HCT116 (cell line): ENCODE results near the gene HSPB3. TPM values are rescaled to one million over a fixed set of nuclear protein-coding genes. Genes with fewer than 3 reads are reported as not detected.

Experiments used
- ATAC-seq: fragments of 200-7000 bp; cut with Tn5 transposase; 2 replicates; pipeline ENCODE4 v1.9.1; 2020; ENCODE audit warnings: mild to moderate bottlenecking, moderate library complexity
- BruUV-seq: library from RNA; stranded (reverse); fragments of 400-500 nt; replicated peaks from 2 replicates; lab custom pipeline; 2021; lab: Mats Ljungman, UMichigan
- CTCF ChIA-PET: fragments of 300-600 bp; sonication (Branson Sonifier 250); formaldehyde crosslinking; loops from one replicate; lab custom pipeline; 2021; ENCODE audit warnings: antibody characterized with exemption; lab: Charles Lee
- POLR2A ChIA-PET: fragments of 300-600, 350-600 bp; sonication (Branson Sonifier 250); formaldehyde crosslinking; loops from one replicate; lab custom pipeline; 2021; ENCODE audit warnings: antibody characterized with exemption; lab: Charles Lee
- RAD21 ChIA-PET, 2 experiments: fragments of 300-600 bp; sonication (Branson Sonifier 250); formaldehyde crosslinking; loops; one replicate each; lab custom pipeline; 2023; ENCODE audit warnings: low total read pairs in 2 of 2; ENCODE audit not compliant: uncharacterized antibody in 2 of 2, unreplicated experiment in 2 of 2, low non-redundant PET in 1 of 2; lab: Charles Lee
- DNase-seq: peaks from one replicate; pipeline ENCODE4 v3.0.0-alpha.2; 2010; ENCODE audit warnings: low read depth, low spot score
- H2AFZ ChIP-seq: fragments of 200-600 bp; shearing (Covaris generic), sonication (generic); 2 replicates; pipeline ENCODE4 v1.6.1; 2017; ENCODE audit warnings: low read depth, mixed run types, mixed read lengths, antibody characterized with exemption, low read length; ENCODE audit not compliant: poor library complexity, severe bottlenecking
- H3K27ac ChIP-seq: 2 replicates; pipeline ENCODE4 v1.5.1; 2012; ENCODE audit warnings: low read depth, low read length
- H3K27me3 ChIP-seq: fragments of 200-600 bp; sonication (generic); 2 replicates; pipeline ENCODE4 v1.6.1; 2016; ENCODE audit warnings: mixed run types, low read length, mixed read lengths; ENCODE audit not compliant: insufficient read depth
- H3K36me3 ChIP-seq, 2 experiments: fragments of 200-500 bp in 1 of 2; fragments of 200-600 bp in 1 of 2; sonication (Bioruptor generic) in 1 of 2; sonication (generic) in 1 of 2; 2 replicates each; pipeline versions ENCODE4 v1.5.1 to v1.6.1; 2014 to 2016; ENCODE audit warnings: low read length in 2 of 2, inconsistent platforms in 1 of 2, mixed read lengths in 1 of 2, mixed run types in 1 of 2; ENCODE audit not compliant: insufficient read depth in 2 of 2, control insufficient read depth in 1 of 2
- H3K4me1 ChIP-seq, 2 experiments: fragments of 200-600 bp in 1 of 2; sonication (generic) in 1 of 2; 2 replicates each; pipeline versions ENCODE4 v1.5.1 to v1.6.1; 2012 to 2017; ENCODE audit warnings: low read length in 2 of 2, inconsistent platforms in 1 of 2, mild to moderate bottlenecking in 1 of 2, mixed read lengths in 1 of 2, mixed run types in 1 of 2, moderate library complexity in 1 of 2; ENCODE audit not compliant: insufficient read depth in 2 of 2, control insufficient read depth in 1 of 2
- H3K4me2 ChIP-seq: fragments of 200-600 bp; sonication (generic); 2 replicates; pipeline ENCODE4 v1.6.1; 2017; ENCODE audit warnings: mixed run types, low read length, mixed read lengths
- H3K4me3 ChIP-seq, 2 experiments: fragments of 200-600 bp in 1 of 2; sonication (generic) in 1 of 2; replicated peaks in 1 of 2; 2 replicates each; pipeline ENCODE4 v1.5.1; 2011 to 2016; ENCODE audit warnings: low read length in 2 of 2, control low read depth in 1 of 2, low read depth in 1 of 2, mild to moderate bottlenecking in 1 of 2, mixed read lengths in 1 of 2, mixed run types in 1 of 2
- H3K79me2 ChIP-seq: fragments of 200-600 bp; sonication (generic); 2 replicates; pipeline ENCODE4 v1.6.1; 2017; ENCODE audit warnings: mild to moderate bottlenecking, mixed run types, low read length, moderate library complexity, mixed read lengths; ENCODE audit not compliant: insufficient read depth
- H3K9ac ChIP-seq: fragments of 200-600 bp; sonication (generic); 2 replicates; pipeline ENCODE4 v1.6.1; 2016; ENCODE audit warnings: low read length, mixed read lengths
- H3K9me2 ChIP-seq: fragments of 200-600 bp; sonication (generic), shearing (Covaris generic); 2 replicates; pipeline ENCODE4 v1.6.1; 2017; ENCODE audit warnings: mixed run types, mild to moderate bottlenecking, moderate library complexity; ENCODE audit not compliant: insufficient read depth
- H3K9me3 ChIP-seq, 2 experiments: fragments of 200-500 bp in 1 of 2; fragments of 200-600 bp in 1 of 2; sonication (Bioruptor generic) in 1 of 2; sonication (generic) in 1 of 2; 2 replicates each; pipeline ENCODE4 v1.6.1; 2014 to 2017; ENCODE audit warnings: low read length in 2 of 2, mixed read lengths in 2 of 2, inconsistent platforms in 1 of 2, low read depth in 1 of 2, mild to moderate bottlenecking in 1 of 2, mixed run types in 1 of 2, moderate library complexity in 1 of 2; ENCODE audit not compliant: control insufficient read depth in 1 of 2, insufficient read depth in 1 of 2
- H4K20me1 ChIP-seq: fragments of 200-600 bp; sonication (generic), shearing (Covaris generic); 2 replicates; pipeline ENCODE4 v1.6.1; 2017; ENCODE audit warnings: mixed run types, mild to moderate bottlenecking, moderate library complexity; ENCODE audit not compliant: insufficient read depth
- CTCF ChIP-seq, 3 experiments: fragments of 200-600 bp in 1 of 3; sonication (generic) in 1 of 3; IDR thresholded peaks in 2 of 3; conservative IDR thresholded peaks in 1 of 3; 2 replicates each; pipeline ENCODE4 v1.5.1; 2012 to 2017; ENCODE audit warnings: low read depth in 2 of 3, low read length in 2 of 3, antibody characterized with exemption in 1 of 3, borderline replicate concordance in 1 of 3, control low read depth in 1 of 3, mild to moderate bottlenecking in 1 of 3, mixed read lengths in 1 of 3, mixed run types in 1 of 3, moderate library complexity in 1 of 3; ENCODE audit not compliant: insufficient read depth in 1 of 3
- EGR1 ChIP-seq: IDR thresholded peaks from 2 replicates; pipeline ENCODE4 v1.6.1; 2012; ENCODE audit warnings: low read depth
- ELF1 ChIP-seq: IDR thresholded peaks from 2 replicates; pipeline ENCODE4 v1.6.1; 2012; ENCODE audit warnings: low read depth, borderline replicate concordance
- FOSL1 ChIP-seq: IDR thresholded peaks from 2 replicates; pipeline ENCODE4 v1.6.1; 2012; ENCODE audit warnings: low read depth
- JUND ChIP-seq: IDR thresholded peaks from 2 replicates; pipeline ENCODE4 v1.6.1; 2012
- POLR2A ChIP-seq: IDR thresholded peaks from 2 replicates; pipeline ENCODE4 v1.7.0; 2011; ENCODE audit warnings: borderline replicate concordance; ENCODE audit not compliant: insufficient read depth, insufficient read length; ENCODE audit errors: extremely low read depth
- POLR2AphosphoS5 ChIP-seq: IDR thresholded peaks from 2 replicates; pipeline ENCODE4 v1.6.1; 2011; ENCODE audit warnings: mild to moderate bottlenecking, low read depth, low read length, moderate library complexity
- SP1 ChIP-seq: IDR thresholded peaks from 2 replicates; pipeline ENCODE4 v1.6.1; 2012; ENCODE audit warnings: low read depth
- YY1 ChIP-seq: IDR thresholded peaks from 2 replicates; pipeline ENCODE4 v1.6.1; 2011; ENCODE audit warnings: low read length, low read depth, moderate library complexity, mild to moderate bottlenecking; ENCODE audit not compliant: insufficient replicate concordance; ENCODE audit errors: extremely low read depth
- ZBTB33 ChIP-seq: IDR thresholded peaks from 2 replicates; pipeline ENCODE4 v1.6.1; 2011; ENCODE audit warnings: mild to moderate bottlenecking, low read length, moderate library complexity; ENCODE audit not compliant: insufficient replicate concordance; ENCODE audit errors: extremely low read depth
- ZFX ChIP-seq: fragments of 450-650 bp; IDR thresholded peaks from 2 replicates; pipeline ENCODE4 v1.6.1; 2017
- intact Hi-C: fragments of 100-400 bp; cut with micrococcal nuclease; formaldehyde crosslinking; loops from 2 replicates; pipeline ENCODE4 v1.10.0; 2022
- total RNA-seq: library from RNA; stranded (reverse); gene quantifications from one replicate; pipeline ENCODE4 v1.2.1, GENCODE V29; 2021; ENCODE audit not compliant: unreplicated experiment

Gene HSPB3
- total RNA-seq, 1 experiment from 2014 or later, result not detected

- POLR2A ChIA-PET, result no interaction called here
- no peaks in the 10 kb centered on the region for H3K9me3 ChIP-seq
- H3K4me3 ChIP-seq, result no peak overlapping the region
- TF ChIP-seq SP1 (no peak), JUND (no peak), POLR2A (no peak), FOSL1 (no peak), ZBTB33 (no peak), YY1 (no peak), CTCF (IDR thresholded peaks at IDR 0.05 in 2 of 3, conservative IDR thresholded peaks at IDR 0.05 in 1 of 3; ENCODE audit: borderline replicate concordance in 1 of 3, insufficient read depth in 1 of 3, low read depth in 2 of 3, low read length in 2 of 3) (no peak), ZFX (no peak), POLR2AphosphoS5 (no peak), EGR1 (no peak), ELF1 (no peak)
- no peak overlapping the region for H3K4me2 ChIP-seq
- H3K27me3 ChIP-seq, result no peaks in the 10 kb centered on the region
- no peak overlapping the region for H2AFZ ChIP-seq
- intact Hi-C loops, result no loop called here
- H3K27ac ChIP-seq, result no peak overlapping the region
- RAD21 ChIA-PET, result no interaction called here
- H3K9ac ChIP-seq, result no peak overlapping the region
- H3K4me1 ChIP-seq, result peaks cover 6 to 12% of the 10 kb centered on the region in 2 experiments; a peak in 2 of 4 replicates
- H3K79me2 ChIP-seq, result no peaks in the 10 kb centered on the region
- no peaks in the 10 kb centered on the region for H3K9me2 ChIP-seq
- CTCF ChIA-PET, result no interaction called here
- H3K36me3 ChIP-seq, result no peaks in the 10 kb centered on the region
- no TSS peak for BruUV-seq
- ATAC-seq (no peak), DNase-seq (no peak)
- no peaks in the 10 kb centered on the region for H4K20me1 ChIP-seq
These were observed 2.5 kb upstream of the HSPB3 start for GRCh38 chr5:54453046-54453445.
